Non-pigmented ciliary epithelial cell (primary cell): ENCODE data around the gene CFAP92.
"Not testable (repeated sequence)": the region's sequence is repeated elsewhere in the genome, so short reads cannot be mapped to it uniquely, and the experiment has no call there.

Source experiments
- DNase-seq: peaks from one replicate; pipeline ENCODE4 v3.0.0-alpha.2; 2010; ENCODE audit warnings: low read depth

The CFAP92 gene

DNA sequence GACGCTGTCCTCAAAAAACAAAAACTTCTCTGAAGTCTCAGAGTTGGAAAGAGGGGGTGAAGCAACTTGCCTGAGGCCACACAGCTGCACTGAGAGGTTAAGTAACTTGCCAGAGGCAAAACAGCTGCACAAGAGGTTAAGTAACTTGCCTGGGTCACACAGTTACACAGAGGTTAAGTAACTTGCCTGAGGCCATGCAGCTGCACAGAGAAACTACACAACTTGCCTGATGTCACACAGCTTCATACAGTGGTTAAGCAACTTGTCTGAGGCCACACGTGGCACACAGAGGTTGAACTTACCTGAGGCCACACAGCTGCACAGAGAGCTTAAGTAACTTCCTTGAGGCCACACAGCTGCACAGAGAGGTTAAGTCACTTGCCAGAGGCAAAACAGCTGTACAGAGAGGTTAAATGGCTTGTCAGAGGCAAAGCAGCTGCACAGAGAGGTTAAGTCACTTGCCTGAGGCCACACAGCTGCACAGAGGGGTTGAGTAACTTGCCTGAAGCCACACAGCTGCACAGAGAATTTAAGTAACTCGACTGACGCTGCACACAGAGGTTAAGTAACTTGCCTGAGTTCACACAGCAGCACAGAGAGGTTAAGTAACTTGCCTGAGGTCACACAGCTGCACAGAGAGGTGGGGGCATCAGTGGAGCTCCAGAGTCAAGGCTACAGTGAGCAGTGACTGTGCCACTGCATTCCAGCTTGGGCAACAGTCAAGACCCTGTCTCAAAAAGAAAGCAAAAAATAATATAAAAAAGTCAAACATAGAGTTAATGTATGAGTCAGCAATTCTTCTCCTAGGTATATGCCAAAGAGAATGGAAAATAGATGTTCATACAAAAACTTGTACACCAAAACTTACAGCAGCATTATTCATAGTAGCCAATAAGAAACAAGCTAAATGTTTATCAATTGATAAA lies 126.4 kb downstream of the CFAP92 start:
- DNase-seq: no peak

GRCh38 chr3:128864849-128865804 lies 128.7 kb downstream of the CFAP92 start:
- DNase-seq: not testable (repeated sequence)

DNA sequence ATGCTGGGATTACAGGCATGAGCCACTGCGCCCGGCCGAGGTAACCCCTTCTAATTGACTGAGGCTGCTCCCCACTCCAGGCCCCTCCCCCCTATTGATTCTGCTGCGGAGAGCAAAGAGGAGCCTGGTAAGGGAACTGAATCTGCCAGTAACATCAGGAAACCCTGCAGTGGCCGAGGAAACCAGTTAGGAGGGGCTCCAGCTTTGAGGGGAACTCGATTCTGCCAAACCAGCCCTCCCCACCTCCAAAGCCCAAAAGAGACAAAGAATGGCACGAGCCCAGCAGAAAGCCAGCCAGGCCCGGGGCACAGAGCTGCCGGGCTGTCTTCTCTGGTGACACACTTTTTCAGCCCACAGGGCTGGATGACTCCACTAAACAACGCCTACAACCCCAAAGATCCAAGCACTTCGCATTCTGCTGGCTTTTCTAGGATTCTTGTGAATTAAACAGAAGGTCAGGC lies 129.5 kb downstream of the CFAP92 start:
- DNase-seq: no peak

- no peak for DNase-seq
Observed at GRCh38 chr3:128863560-128863959, 130.3 kb downstream of the CFAP92 start.

DNA sequence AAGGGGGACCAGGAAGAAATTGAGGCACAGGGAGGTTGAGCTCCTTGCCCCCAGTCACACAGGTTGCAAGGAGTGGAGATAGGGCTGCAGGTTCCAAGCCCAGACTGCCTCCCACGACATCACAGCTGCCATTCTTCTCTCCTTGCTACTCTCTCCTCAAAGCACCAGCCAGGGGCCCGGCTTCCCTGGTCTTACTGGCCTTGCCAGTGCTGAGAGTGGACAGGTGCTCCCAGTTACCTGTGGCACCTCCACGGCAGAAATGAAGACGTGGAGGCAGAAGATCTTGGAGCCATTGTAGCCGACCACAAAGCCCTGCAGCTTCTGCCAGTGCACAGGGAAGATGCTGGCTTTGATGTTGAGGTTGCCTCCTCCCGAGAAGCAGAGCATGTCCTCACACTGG lies 132.4 kb downstream of the CFAP92 start:
- DNase-seq: no peak
